ENCODE data around the gene MYCBPAP. TPM values are rescaled to one million over a fixed set of nuclear protein-coding genes. Genes with fewer than 3 reads are reported as not detected.

MYCBPAP gene
- total RNA-seq, 2 donors from 2014 or later, result 0.56 to 2.8 TPM

- intact Hi-C loops (cut with DNase I), result no loop called here
- Histone ChIP-seq H3K9ac (ENCODE audit: low read depth in 2 of 2, low read length in 2 of 2) (no peak overlapping the region), H3K4me1 (no peaks in the 10 kb centered on the region), H3K27me3 (no peaks in the 10 kb centered on the region), H3K4me3 (no peak overlapping the region), H3K27ac (no peak overlapping the region), H3K9me3 (no peaks in the 10 kb centered on the region), H3K36me3 (no peaks in the 10 kb centered on the region)
- TF ChIP-seq CTCF (IDR thresholded peaks at IDR 0.05), result no peak
- DNase-seq, result no peak
These were observed 13.3 kb downstream of the MYCBPAP start for GRCh38 chr17:50521514-50521913.

- H3K36me3 ChIP-seq, result no peaks in the 10 kb centered on the region
- TF ChIP-seq CTCF (IDR thresholded peaks at IDR 0.05), result no peak
- intact Hi-C loops (cut with DNase I), result no loop called here
- no peak overlapping the region for H3K4me3 ChIP-seq
- DNase-seq, result no peak
- H3K27ac ChIP-seq, result no peak overlapping the region
- H3K27me3 ChIP-seq, result no peaks in the 10 kb centered on the region
- no peaks in the 10 kb centered on the region for H3K9me3 ChIP-seq
- no peak overlapping the region for H3K9ac ChIP-seq (ENCODE audit: low read depth in 2 of 2, low read length in 2 of 2)
- H3K4me1 ChIP-seq, result no peaks in the 10 kb centered on the region
These were observed 14.5 kb downstream of the MYCBPAP start for GRCh38 chr17:50522766-50523165.

- no peaks in the 10 kb centered on the region for H3K27me3 ChIP-seq
- no peak overlapping the region for H3K27ac ChIP-seq
- H3K4me1 ChIP-seq, result no peaks in the 10 kb centered on the region
- no peak for TF ChIP-seq CTCF (IDR thresholded peaks at IDR 0.05)
- no peak for DNase-seq
- H3K9me3 ChIP-seq, result no peaks in the 10 kb centered on the region
- no peaks in the 10 kb centered on the region for H3K36me3 ChIP-seq
- intact Hi-C loops (cut with DNase I), result no loop called here
- H3K4me3 ChIP-seq, result no peak overlapping the region
- no peak overlapping the region for H3K9ac ChIP-seq (ENCODE audit: low read depth in 2 of 2, low read length in 2 of 2)
These were observed 15.0 kb downstream of the MYCBPAP start for GRCh38 chr17:50523208-50523607.

- Histone ChIP-seq H3K27me3 (no peaks in the 10 kb centered on the region), H3K4me1 (no peaks in the 10 kb centered on the region), H3K36me3 (no peaks in the 10 kb centered on the region), H3K27ac (no peak overlapping the region), H3K9me3 (no peaks in the 10 kb centered on the region), H3K4me3 (no peak overlapping the region), H3K9ac (ENCODE audit: low read depth in 2 of 2, low read length in 2 of 2) (no peak overlapping the region)
- no peak for TF ChIP-seq CTCF (IDR thresholded peaks at IDR 0.05)
- no peak for DNase-seq
- intact Hi-C loops (cut with DNase I), result no loop called here
These were observed 16.6 kb downstream of the MYCBPAP start for GRCh38 chr17:50524838-50525237.

GRCh38 chr17:50527155-50527762 is 19.0 kb downstream of the MYCBPAP start:
- no peaks in the 10 kb centered on the region for H3K36me3 ChIP-seq
- intact Hi-C loops (cut with DNase I), result no loop called here
- H3K27me3 ChIP-seq, result peaks cover 7% of the 10 kb centered on the region
- no peak for DNase-seq
- H3K9me3 ChIP-seq, result no peaks in the 10 kb centered on the region
- no peak overlapping the region for H3K27ac ChIP-seq
- no peak for TF ChIP-seq CTCF (IDR thresholded peaks at IDR 0.05)
- no peaks in the 10 kb centered on the region for H3K4me1 ChIP-seq
- no peak overlapping the region for H3K4me3 ChIP-seq
- no peak overlapping the region for H3K9ac ChIP-seq (ENCODE audit: low read depth in 2 of 2, low read length in 2 of 2)
